HepG2 (cell line): ENCODE results near the gene ADGRG1. TPM values are rescaled to one million over a fixed set of nuclear protein-coding genes. Genes with fewer than 3 reads are reported as not detected.

Source experiments
- ATAC-seq: fragments of 200-7000 bp; cut with Tn5 transposase; 3 replicates; pipeline ENCODE4 v1.9.1; 2020; ENCODE audit warnings: mild to moderate bottlenecking, moderate library complexity
- BruUV-seq: library from RNA; stranded (reverse); fragments of 400-500 nt; replicated peaks from 2 replicates; lab custom pipeline; 2021; lab: Mats Ljungman, UMichigan
- CTCF ChIA-PET: fragments of 300-600 bp; formaldehyde crosslinking; extraction: SDS; loops from one replicate; lab custom pipeline; 2021; ENCODE audit warnings: low total read pairs, inconsistent platforms, low intra/inter-chr PET ratio; lab: Yijun Ruan, JAX
- POLR2A ChIA-PET: fragments of 350-600 bp; sonication (Branson Sonifier 250); formaldehyde crosslinking; loops from one replicate; lab custom pipeline; 2020; ENCODE audit warnings: antibody characterized with exemption, inconsistent platforms; lab: Yijun Ruan, JAX
- DNase-seq: peaks from one replicate; pipeline ENCODE4 v3.0.0-alpha.2; 2015; ENCODE audit warnings: low spot score
- FAIRE-seq: peaks from 3 replicates; lab custom pipeline; 2011; peaks lifted over from hg19 to GRCh38; lab: Jason Lieb, UNC
- H2AFZ ChIP-seq: one replicate; pipeline ENCODE4 v1.6.1; 2011; ENCODE audit warnings: low read length, inconsistent platforms
- H3K27ac ChIP-seq: fragments of 300-600 bp; 3 replicates; pipeline ENCODE4 v1.8.0; 2011; ENCODE audit warnings: mixed run types, mild to moderate bottlenecking, mixed read lengths, low read length, inconsistent platforms; ENCODE audit not compliant: insufficient read depth; ENCODE audit errors: extremely low read length
- H3K27me3 ChIP-seq, 2 experiments: fragments of 200-600 bp in 1 of 2; 2 replicates in 1 of 2; 3 replicates in 1 of 2; pipeline versions ENCODE4 v1.6.0 to v1.8.0; 2011; ENCODE audit warnings: low read length in 2 of 2, mild to moderate bottlenecking in 2 of 2, moderate library complexity in 2 of 2, inconsistent platforms in 1 of 2; ENCODE audit not compliant: insufficient read depth in 2 of 2, control insufficient read depth in 1 of 2
- H3K36me3 ChIP-seq, 2 experiments: fragments of 200-600 bp in 1 of 2; replicated peaks in 1 of 2; 2 replicates in 1 of 2; 3 replicates in 1 of 2; pipeline versions ENCODE4 v1.5.1 to v1.8.0; 2011; ENCODE audit warnings: low read length in 2 of 2, inconsistent platforms in 1 of 2; ENCODE audit not compliant: insufficient read depth in 2 of 2, control insufficient read depth in 1 of 2
- H3K4me1 ChIP-seq: 2 replicates; pipeline ENCODE4 v1.5.1; 2012; ENCODE audit warnings: low read length, inconsistent platforms; ENCODE audit not compliant: insufficient read depth
- H3K4me2 ChIP-seq: 2 replicates; pipeline ENCODE4 v1.6.0; 2011; ENCODE audit warnings: low read depth, low read length, inconsistent platforms
- H3K4me3 ChIP-seq, 3 experiments: fragments of 200-600 bp in 1 of 3; sonication (generic), shearing (Covaris generic) in 1 of 3; replicated peaks in 1 of 3; 2 replicates each; pipeline ENCODE4 v1.5.1; 2011 to 2016; ENCODE audit warnings: low read length in 3 of 3, inconsistent platforms in 2 of 3, low read depth in 2 of 3, mild to moderate bottlenecking in 2 of 3, control low read depth in 1 of 3, mixed read lengths in 1 of 3; ENCODE audit not compliant: insufficient read depth in 1 of 3
- H3K79me2 ChIP-seq: one replicate; pipeline ENCODE4 v1.6.1; 2011; ENCODE audit warnings: low read length, inconsistent platforms; ENCODE audit not compliant: insufficient read depth
- H3K9ac ChIP-seq: 2 replicates; pipeline ENCODE4 v1.6.0; 2011; ENCODE audit warnings: mild to moderate bottlenecking, low read depth, low read length, inconsistent platforms; ENCODE audit not compliant: insufficient read depth
- H3K9me3 ChIP-seq: 2 replicates; pipeline ENCODE4 v1.5.1; 2012; ENCODE audit warnings: mild to moderate bottlenecking, low read length
- H4K20me1 ChIP-seq: 2 replicates; pipeline ENCODE4 v1.6.0; 2011; ENCODE audit warnings: inconsistent platforms, mild to moderate bottlenecking, low read length, moderate library complexity; ENCODE audit not compliant: insufficient read depth
- KDM2A ChIP-seq: sonication (generic); formaldehyde crosslinking; IDR thresholded peaks from 2 replicates; pipeline ENCODE4 v1.4.0; 2020; ENCODE audit warnings: low read depth, missing genetic modification reagents, borderline replicate concordance
- NRL ChIP-seq: sonication (generic); formaldehyde crosslinking; IDR thresholded peaks from 2 replicates; pipeline ENCODE4 v1.5.0; 2020; ENCODE audit warnings: missing genetic modification reagents, mild to moderate bottlenecking, moderate library complexity, borderline replicate concordance
- ZFY ChIP-seq: sonication (generic); formaldehyde crosslinking; IDR thresholded peaks from 2 replicates; pipeline ENCODE4 v1.4.0; 2020; ENCODE audit warnings: missing genetic modification reagents
- ZNF7 ChIP-seq: IDR thresholded peaks from 2 replicates; pipeline ENCODE4 v1.6.1; 2016; ENCODE audit warnings: missing biosample characterization, missing genetic modification reagents
- ZNF768 ChIP-seq: sonication (generic); formaldehyde crosslinking; IDR thresholded peaks from 2 replicates; pipeline ENCODE4 v1.4.0; 2020; ENCODE audit warnings: missing genetic modification reagents
- WGBS: methylation state at CpG from one replicate; pipeline ENCODE4 v1.1.6; 2017; ENCODE audit warnings: low lambda C conversion rate; 5-methylcytosine and 5-hydroxymethylcytosine counted together
- in situ Hi-C: cut with HindIII; loops from 2 replicates; pipeline ENCODE4 v1.10.0; 2017; ENCODE audit warnings: low pct_unique_long_range_greater_than_20kb; ENCODE audit not compliant: extremely low pct_ligation_motif_present
- intact Hi-C: fragments of 100-400 bp; cut with micrococcal nuclease; formaldehyde crosslinking; loops from one replicate; pipeline ENCODE4 v1.10.0; 2022; ENCODE audit not compliant: unreplicated experiment
- polyA plus RNA-seq, 8 experiments: library from polyadenylated mRNA; depleted of rRNA in 3 of 8; stranded (reverse) in 7 of 8; unstranded in 1 of 8; fragments of >200 nt; fragmentation: Illumina TruSeq in 4 of 8; extraction: Trizol in 4 of 8; gene quantifications; 2 replicates each; pipeline versions ENCODE4 v1.2.1 to v1.2.3, GENCODE V29; 2011 to 2016; ENCODE audit warnings: low read depth in 4 of 8, missing spikeins in 1 of 8, mixed read lengths in 1 of 8; ENCODE audit not compliant: insufficient read depth in 1 of 8
- total RNA-seq, 5 experiments: library from RNA; depleted of rRNA; stranded (reverse); fragments of >200 nt; fragmentation: Illumina TruSeq; extraction: Trizol; gene quantifications; 2 replicates each; pipeline ENCODE4 v1.2.3, GENCODE V29; 2016; ENCODE audit warnings: low read depth in 1 of 5
- TF ChIP-seq, protein P1 (sequence below): sonication (generic); formaldehyde crosslinking; IDR thresholded peaks from 2 replicates; pipeline ENCODE4 v1.5.0; 2020; ENCODE audit warnings: missing genetic modification reagents, mild to moderate bottlenecking, borderline replicate concordance
- TF ChIP-seq, protein P2 (sequence below): sonication (generic); formaldehyde crosslinking; IDR thresholded peaks from 2 replicates; pipeline ENCODE4 v1.4.0; 2020; ENCODE audit warnings: mild to moderate bottlenecking, missing genetic modification reagents

ADGRG1 gene
- total and polyA plus RNA-seq, 2 of the 13 experiments (the other 11 are each of a cell fraction or from before 2014, with no cell fraction given), result 2.7 to 5.9 TPM

DNA sequence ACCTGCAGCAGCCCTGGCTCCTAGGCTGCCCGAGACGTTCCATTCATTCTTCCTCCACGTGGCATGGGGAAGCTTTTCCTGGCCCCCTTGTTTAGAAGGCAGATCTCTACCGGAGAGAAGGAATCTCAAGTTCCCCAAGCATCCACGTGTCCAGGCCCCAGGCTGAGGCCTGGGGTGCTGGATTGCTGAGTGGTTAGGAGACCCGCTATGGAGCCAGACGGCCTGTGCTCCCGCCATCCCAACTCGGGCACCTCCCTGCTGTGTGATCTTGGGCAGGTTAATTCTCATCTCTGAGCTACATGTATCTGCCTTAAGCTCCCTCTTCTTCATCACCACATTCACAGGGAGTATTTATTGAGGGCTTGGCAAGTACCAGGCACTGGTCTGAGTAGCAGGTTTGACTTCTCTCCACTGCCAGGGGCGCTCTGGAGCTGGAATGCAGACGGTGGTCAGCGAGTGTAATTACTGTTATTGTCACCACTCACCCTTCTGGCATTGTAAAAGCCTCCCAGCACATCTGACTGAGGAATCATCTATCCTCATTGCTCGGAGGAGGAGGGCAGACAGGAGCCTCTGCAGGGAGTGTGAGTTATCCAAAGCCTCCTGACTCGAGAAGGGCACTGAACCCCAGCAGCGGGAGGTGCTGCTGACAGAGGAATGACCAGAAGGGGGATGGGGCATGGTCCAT, 1.1 kb upstream of the ADGRG1 start:
- H3K4me2 ChIP-seq, result no peak overlapping the region
- POLR2A ChIA-PET, result no interaction called here

More for the DNA sequence above, 1.1 kb upstream of the ADGRG1 start:
- ATAC-seq (peak; percentile 32), DNase-seq (peak; percentile 42), FAIRE-seq (peak; percentile 18)
- CTCF ChIA-PET, result interaction anchor here (1.0 to 1.7 kb wide), 2 partner anchors 22 to 27 kb away, joined by 4 read pairs; no protein-coding TSS in a partner anchor
- TF ChIP-seq ZNF768 (CRISPR knock-in tag) (peak; percentile 78), NRL (0 out of 2 replicates have a peak, but pooled peaks have one; percentile 11), ZNF7 (no peak), KDM2A (CRISPR knock-in tag) (0 out of 2 replicates have a peak, but pooled peaks have one; percentile 12), ZFY (no peak)
- TF ChIP-seq, protein P1, sequence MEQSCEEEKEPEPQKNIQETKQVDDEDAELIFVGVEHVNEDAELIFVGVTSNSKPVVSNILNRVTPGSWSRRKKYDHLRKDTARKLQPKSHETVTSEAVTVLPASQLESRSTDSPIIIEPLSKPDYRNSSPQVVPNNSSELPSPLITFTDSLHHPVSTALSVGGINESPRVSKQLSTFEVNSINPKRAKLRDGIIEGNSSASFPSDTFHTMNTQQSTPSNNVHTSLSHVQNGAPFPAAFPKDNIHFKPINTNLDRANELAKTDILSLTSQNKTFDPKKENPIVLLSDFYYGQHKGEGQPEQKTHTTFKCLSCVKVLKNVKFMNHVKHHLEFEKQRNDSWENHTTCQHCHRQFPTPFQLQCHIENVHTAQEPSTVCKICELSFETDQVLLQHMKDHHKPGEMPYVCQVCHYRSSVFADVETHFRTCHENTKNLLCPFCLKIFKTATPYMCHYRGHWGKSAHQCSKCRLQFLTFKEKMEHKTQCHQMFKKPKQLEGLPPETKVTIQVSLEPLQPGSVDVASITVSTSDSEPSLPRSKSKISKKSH (CRISPR knock-in tag), result 0 out of 2 replicates have a peak, but pooled peaks have one; percentile 4
- TF ChIP-seq, protein P2, sequence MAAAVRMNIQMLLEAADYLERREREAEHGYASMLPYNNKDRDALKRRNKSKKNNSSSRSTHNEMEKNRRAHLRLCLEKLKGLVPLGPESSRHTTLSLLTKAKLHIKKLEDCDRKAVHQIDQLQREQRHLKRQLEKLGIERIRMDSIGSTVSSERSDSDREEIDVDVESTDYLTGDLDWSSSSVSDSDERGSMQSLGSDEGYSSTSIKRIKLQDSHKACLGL (CRISPR knock-in tag), result no peak
- Histone ChIP-seq H2AFZ (no peak overlapping the region), H3K4me1 (peaks cover 38% of the 10 kb centered on the region), H3K27ac (no peak overlapping the region), H4K20me1 (no peaks in the 10 kb centered on the region), H3K79me2 (no peaks in the 10 kb centered on the region), H3K9ac (no peak overlapping the region), H3K27me3 (no peaks in the 10 kb centered on the region), H3K36me3 (no peaks in the 10 kb centered on the region), H3K9me3 (no peaks in the 10 kb centered on the region), H3K4me3 (no peak overlapping the region)
- BruUV-seq, result no TSS peak
- 58% methylated on average over 15 of the region's 15 CpGs for WGBS
- in situ Hi-C loops, result no loop called here
- intact Hi-C loops, result no loop called here
